Endothelial cell of umbilical vein (primary cell): ENCODE measurements around the gene C2. TPM values are rescaled to one million over a fixed set of nuclear protein-coding genes. Genes with fewer than 3 reads are reported as not detected.

Source experiments
- BruUV-seq: library from RNA; stranded (reverse); fragments of 400-500 nt; replicated peaks from 2 replicates; lab custom pipeline; 2021; lab: Mats Ljungman, UMichigan
- CTCF ChIA-PET: fragments of 300-600, 350-600 bp; sonication (Branson Sonifier 250); formaldehyde crosslinking; loops from one replicate; lab custom pipeline; 2021; ENCODE audit warnings: antibody characterized with exemption, inconsistent platforms; lab: Charles Lee
- POLR2A ChIA-PET: fragments of 300-600, 350-600 bp; sonication (Branson Sonifier 250); formaldehyde crosslinking; loops from one replicate; lab custom pipeline; 2021; ENCODE audit warnings: antibody characterized with exemption, inconsistent platforms; lab: Charles Lee
- DNase-seq: peaks from one replicate; pipeline ENCODE4 v3.0.0-alpha.2; 2011; ENCODE audit warnings: low read depth, low spot score
- FAIRE-seq: peaks from 2 replicates; lab custom pipeline; 2011; peaks lifted over from hg19 to GRCh38; lab: Jason Lieb, UNC
- H2AFZ ChIP-seq: 2 replicates; pipeline ENCODE4 v1.6.0; 2012; ENCODE audit warnings: low read depth, low read length, control low read depth, inconsistent platforms
- H3K27ac ChIP-seq: 2 replicates; pipeline ENCODE4 v1.5.1; 2011; ENCODE audit warnings: low read depth, mild to moderate bottlenecking, control low read depth, low read length, moderate library complexity; ENCODE audit not compliant: insufficient read depth
- H3K27me3 ChIP-seq, 2 experiments: 2 replicates each; pipeline versions ENCODE4 v1.6.0 to v1.6.1; 2011; ENCODE audit warnings: low read length in 2 of 2, mixed read lengths in 1 of 2; ENCODE audit not compliant: control insufficient read depth in 2 of 2, insufficient read depth in 2 of 2
- H3K36me3 ChIP-seq, 2 experiments: 2 replicates in 1 of 2; 3 replicates in 1 of 2; pipeline ENCODE4 v1.5.1; 2011; ENCODE audit warnings: low read length in 2 of 2, mild to moderate bottlenecking in 1 of 2, moderate library complexity in 1 of 2; ENCODE audit not compliant: control insufficient read depth in 2 of 2, insufficient read depth in 2 of 2; ENCODE audit errors: extremely low read depth in 1 of 2
- H3K4me1 ChIP-seq: 3 replicates; pipeline ENCODE4 v1.5.1; 2011; ENCODE audit warnings: mild to moderate bottlenecking, low read length; ENCODE audit not compliant: control insufficient read depth, insufficient read depth; ENCODE audit errors: extremely low read depth
- H3K4me2 ChIP-seq: 2 replicates; pipeline ENCODE4 v1.6.1; 2011; ENCODE audit warnings: low read length, control low read depth, mixed read lengths; ENCODE audit not compliant: insufficient read depth
- H3K4me3 ChIP-seq, 3 experiments: fragments of 200-600 bp in 1 of 3; sonication (generic), shearing (Covaris generic) in 1 of 3; replicated peaks in 1 of 3; 2 replicates each; pipeline ENCODE4 v1.5.1; 2011 to 2016; ENCODE audit warnings: control low read depth in 3 of 3, low read length in 3 of 3, mild to moderate bottlenecking in 2 of 3, inconsistent platforms in 1 of 3, low read depth in 1 of 3, moderate library complexity in 1 of 3; ENCODE audit not compliant: insufficient read depth in 1 of 3
- H3K79me2 ChIP-seq: 2 replicates; pipeline ENCODE4 v1.6.0; 2012; ENCODE audit warnings: low read length, inconsistent platforms; ENCODE audit not compliant: control insufficient read depth, insufficient read depth
- H3K9ac ChIP-seq: replicated peaks from 2 replicates; pipeline ENCODE3; 2011; ENCODE audit warnings: low read length, control low read depth; ENCODE audit not compliant: insufficient read depth; ENCODE audit errors: extremely low read depth
- H3K9me1 ChIP-seq: replicated peaks from 3 replicates; pipeline ENCODE4 v1.6.0; 2011; ENCODE audit warnings: mild to moderate bottlenecking, low read length; ENCODE audit not compliant: control insufficient read depth, insufficient read depth; ENCODE audit errors: extremely low read depth
- H3K9me3 ChIP-seq: replicated peaks from 2 replicates; pipeline ENCODE4 v1.5.1; 2012; ENCODE audit warnings: low read length, inconsistent platforms; ENCODE audit not compliant: control insufficient read depth, insufficient read depth
- H4K20me1 ChIP-seq: replicated peaks from 2 replicates; pipeline ENCODE3; 2011; ENCODE audit warnings: mild to moderate bottlenecking, low read length; ENCODE audit not compliant: control insufficient read depth, insufficient read depth; ENCODE audit errors: extremely low read depth
- CTCF ChIP-seq, 2 donors: IDR thresholded peaks; 1 replicate in 1 of 2; 2 replicates in 1 of 2; pipeline ENCODE4 v1.5.1; 2011; ENCODE audit warnings: low read length in 2 of 2, mild to moderate bottlenecking in 2 of 2, moderate library complexity in 2 of 2, control low read depth in 1 of 2, inconsistent platforms in 1 of 2, low read depth in 1 of 2; ENCODE audit not compliant: insufficient read depth in 1 of 2; ENCODE audit errors: extremely low read depth in 1 of 2
- EZH2 ChIP-seq: IDR thresholded peaks from 2 replicates; pipeline ENCODE4 v1.6.1; 2012; ENCODE audit warnings: borderline replicate concordance, low read depth, mild to moderate bottlenecking, moderate library complexity, low read length, inconsistent platforms; ENCODE audit not compliant: severe bottlenecking
- FOS ChIP-seq: IDR thresholded peaks from 2 replicates; pipeline ENCODE4 v1.6.1; 2011; ENCODE audit warnings: mild to moderate bottlenecking, low read length, moderate library complexity, borderline replicate concordance; ENCODE audit not compliant: insufficient read depth
- GATA2 ChIP-seq: IDR thresholded peaks from 2 replicates; pipeline ENCODE4 v1.7.0; 2011; ENCODE audit warnings: low read depth, mild to moderate bottlenecking, moderate library complexity, mixed read lengths, low read length; ENCODE audit not compliant: insufficient read length, insufficient read depth
- JUN ChIP-seq: IDR thresholded peaks from 2 replicates; pipeline ENCODE4 v1.6.1; 2011; ENCODE audit warnings: borderline replicate concordance, low read depth; ENCODE audit not compliant: insufficient read length, insufficient read depth
- MAX ChIP-seq: IDR thresholded peaks from 2 replicates; pipeline ENCODE4 v1.6.1; 2011; ENCODE audit not compliant: insufficient read depth, insufficient read length
- MYC ChIP-seq: IDR thresholded peaks from one replicate; pipeline ENCODE4 v1.6.1; 2011; ENCODE audit warnings: mild to moderate bottlenecking, low read depth, low read length
- POLR2A ChIP-seq: IDR thresholded peaks from 2 replicates; pipeline ENCODE4 v1.6.1; 2012; ENCODE audit warnings: low read depth, mild to moderate bottlenecking, control low read depth, low read length
- POLR2AphosphoS5 ChIP-seq: IDR thresholded peaks from 2 replicates; pipeline ENCODE4 v1.6.1; 2012; ENCODE audit warnings: low read depth, mild to moderate bottlenecking, control low read depth, low read length, moderate library complexity; ENCODE audit not compliant: insufficient read depth
- dilution Hi-C: fragments of 300-500 bp; cut with MboI; formaldehyde crosslinking; loops from one replicate; pipeline ENCODE4 v1.15.0; 2019; ENCODE audit warnings: low sequenced_read_pairs; ENCODE audit not compliant: extremely low pct_ligation_motif_present
- intact Hi-C: fragments of 100-400 bp; cut with micrococcal nuclease; formaldehyde crosslinking; loops from one replicate; pipeline ENCODE4 v1.10.0; 2022
- polyA plus RNA-seq, 4 experiments: library from polyadenylated mRNA; depleted of rRNA in 3 of 4; stranded (reverse) in 3 of 4; unstranded in 1 of 4; fragments of >200 nt; gene quantifications; 2 replicates each; pipeline versions ENCODE4 v1.2.1 to v1.2.3, GENCODE V29; 2011 to 2012; ENCODE audit warnings: missing spikeins in 1 of 4
- total RNA-seq: library from RNA; stranded (reverse); gene quantifications from 2 replicates; pipeline ENCODE4 v1.2.3, GENCODE V29; 2021

The C2 gene
- total and polyA plus RNA-seq, 2 donors (not counting 3 experiments of a cell fraction or from before 2014, with no cell fraction given): 0.60 TPM; not detected in 1

GRCh38 chr6:31971279-31971992 lies 43.9 kb downstream of the C2 start:
- Histone ChIP-seq H3K9me3 (no peaks in the 10 kb centered on the region), H3K27me3 (no peaks in the 10 kb centered on the region), H3K79me2 (peaks cover 29% of the 10 kb centered on the region), H2AFZ (peak overlapping the region; percentile 61), H3K27ac (peak overlapping the region; percentile 79), H3K9ac (peak overlapping the region; percentile 82), H3K4me1 (peaks cover 17% of the 10 kb centered on the region), H4K20me1 (no peaks in the 10 kb centered on the region), H3K4me2 (peak overlapping the region; percentile 91), H3K9me1 (no peaks in the 10 kb centered on the region), H3K4me3 (peak overlapping the region; percentile 51 to 73 (median 63)), H3K36me3 (peaks cover 5 to 30% of the 10 kb centered on the region in 2 experiments)
- TSS peak; percentile 67 for BruUV-seq
- no peak for FAIRE-seq
- DNase-seq: no peak
- POLR2A ChIA-PET: interaction anchor here (0.5 kb wide), 1 partner anchor 371 kb away, joined by 4 read pairs; no protein-coding TSS in a partner anchor
- TF ChIP-seq EZH2 (no peak), MAX (no peak), GATA2 (no peak), CTCF (IDR thresholded peaks at IDR 0.05; ENCODE audit: extremely low read depth in 1 of 2, insufficient read depth in 1 of 2, low read depth in 1 of 2, low read length in 2 of 2) (no peak), MYC (no peak), POLR2AphosphoS5 (peak; percentile 32), JUN (peak; percentile 80), FOS (no peak), POLR2A (peak; percentile 40)
- intact Hi-C loops: no loop called here
- CTCF ChIA-PET: interaction anchor here (1.6 kb wide), 2 partner anchors 19 to 897 kb away, joined by 3 to 8 read pairs; no protein-coding TSS in a partner anchor
- dilution Hi-C loops: no loop called here
